ENCODE data around the gene ARHGAP5. TPM values are rescaled to one million over a fixed set of nuclear protein-coding genes. Genes with fewer than 3 reads are reported as not detected.

ARHGAP5 gene
- polyA plus RNA-seq, 3 donors = 2.5 to 6.3 (median 4.3) TPM

GRCh38 chr14:32070282-32070681 lies 6.8 kb upstream of the ARHGAP5 start:
- H3K27me3 Mint-ChIP-seq (ENCODE audit: low read depth in 3 of 3) = peaks cover 5 to 9% (median 7%) of the 10 kb centered on the region in 3 donors
- Histone ChIP-seq H3K27ac (ENCODE audit: low read depth in 1 of 2, low read length in 2 of 2) (no peak overlapping the region), H3K79me2 (ENCODE audit: insufficient read depth, low read length) (no peaks in the 10 kb centered on the region), H3K4me2 (replicated peaks; ENCODE audit: extremely low read depth, low read length, poor library complexity, severe bottlenecking) (no peak overlapping the region), H3K4me1 (ENCODE audit: control insufficient read depth in 1 of 2, insufficient read depth in 2 of 2, low read length in 2 of 2) (no peaks in the 10 kb centered on the region), H4K20me1 (ENCODE audit: insufficient read depth, low read length) (no peaks in the 10 kb centered on the region), H3K4me3 (replicated peaks in 1 of 3; ENCODE audit: low read depth in 2 of 3, low read length in 3 of 3) (no peak overlapping the region), H3K36me3 (replicated peaks in 1 of 2; ENCODE audit: control insufficient read depth in 1 of 2, insufficient read depth in 2 of 2, low read length in 2 of 2) (no peaks in the 10 kb centered on the region), H3K9ac (ENCODE audit: insufficient read depth, low read length, poor library complexity, severe bottlenecking) (no peak overlapping the region), H2AFZ (ENCODE audit: insufficient read depth, low read depth, low read length, poor library complexity, severe bottlenecking) (no peak overlapping the region), H3K27me3 (ENCODE audit: control insufficient read depth in 2 of 2, insufficient read depth in 2 of 2, low read length in 2 of 2) (peaks cover 6 to 13% of the 10 kb centered on the region in 2 donors), H3K9me3 (replicated peaks in 1 of 2; ENCODE audit: control insufficient read depth in 1 of 2, insufficient read depth in 1 of 2, low read length in 2 of 2) (no peaks in the 10 kb centered on the region)
- DNase-seq = no peak
- no peaks in the 10 kb centered on the region for H3K9me3 Mint-ChIP-seq
- TF ChIP-seq CTCF (IDR thresholded peaks at IDR 0.05) = no peak
- no peaks in the 10 kb centered on the region for H3K36me3 Mint-ChIP-seq
- no peak overlapping the region for H3K4me3 Mint-ChIP-seq
- H3K27ac Mint-ChIP-seq = no peak overlapping the region
- WGBS (ENCODE audit: insufficient coverage) = no CpG with 5 or more reads among the region's 3 CpGs
- H3K4me1 Mint-ChIP-seq = peaks cover 2% of the 10 kb centered on the region
- intact Hi-C loops (cut with micrococcal nuclease) = loop anchor here (5.0 to 10.0 kb wide), 2 partner anchors 182 to 1945 kb away; no protein-coding TSS in a partner anchor

- intact Hi-C loops (cut with micrococcal nuclease) = loop anchor here (5.0 to 10.0 kb wide), 2 partner anchors 180 to 1942 kb away; no protein-coding TSS in a partner anchor
- Histone ChIP-seq H3K79me2 (ENCODE audit: insufficient read depth, low read length) (no peaks in the 10 kb centered on the region), H3K27me3 (ENCODE audit: control insufficient read depth in 2 of 2, insufficient read depth in 2 of 2, low read length in 2 of 2) (peaks cover 10 to 20% of the 10 kb centered on the region in 2 donors), H3K4me1 (ENCODE audit: control insufficient read depth in 1 of 2, insufficient read depth in 2 of 2, low read length in 2 of 2) (peaks cover 7 to 13% of the 10 kb centered on the region in 2 donors), H3K4me3 (replicated peaks in 1 of 3; ENCODE audit: low read depth in 2 of 3, low read length in 3 of 3) (no peak overlapping the region), H3K36me3 (replicated peaks in 1 of 2; ENCODE audit: control insufficient read depth in 1 of 2, insufficient read depth in 2 of 2, low read length in 2 of 2) (no peaks in the 10 kb centered on the region), H2AFZ (ENCODE audit: insufficient read depth, low read depth, low read length, poor library complexity, severe bottlenecking) (no peak overlapping the region), H4K20me1 (ENCODE audit: insufficient read depth, low read length) (no peaks in the 10 kb centered on the region), H3K27ac (ENCODE audit: low read depth in 1 of 2, low read length in 2 of 2) (no peak overlapping the region), H3K4me2 (replicated peaks; ENCODE audit: extremely low read depth, low read length, poor library complexity, severe bottlenecking) (no peak overlapping the region), H3K9me3 (replicated peaks in 1 of 2; ENCODE audit: control insufficient read depth in 1 of 2, insufficient read depth in 1 of 2, low read length in 2 of 2) (no peaks in the 10 kb centered on the region), H3K9ac (ENCODE audit: insufficient read depth, low read length, poor library complexity, severe bottlenecking) (no peak overlapping the region)
- no CpG with 5 or more reads among the region's 1 CpG for WGBS (ENCODE audit: insufficient coverage)
- DNase-seq = no peak
- H3K9me3 Mint-ChIP-seq = peaks cover 0 to 2% (median 0%) of the 10 kb centered on the region in 7 donors
- peaks cover 8 to 19% (median 15%) of the 10 kb centered on the region in 3 donors for H3K27me3 Mint-ChIP-seq (ENCODE audit: low read depth in 3 of 3)
- H3K36me3 Mint-ChIP-seq = no peaks in the 10 kb centered on the region
- H3K27ac Mint-ChIP-seq = no peak overlapping the region
- no peak for TF ChIP-seq CTCF (IDR thresholded peaks at IDR 0.05)
- no peak overlapping the region for H3K4me3 Mint-ChIP-seq
- peaks cover 12% of the 10 kb centered on the region for H3K4me1 Mint-ChIP-seq
These were observed 4.4 kb upstream of the ARHGAP5 start for GRCh38 chr14:32072676-32073075.

Data from CD14-positive monocyte (primary cell).